HepG2 (cell line): ENCODE measurements around the gene SLC35F6. TPM values are rescaled to one million over a fixed set of nuclear protein-coding genes. Genes with fewer than 3 reads are reported as not detected.

Source experiments
- ATF7 ChIP-seq, 2 experiments: fragments of 450-650 bp in 1 of 2; sonication (generic) in 1 of 2; formaldehyde crosslinking in 1 of 2; IDR thresholded peaks; 2 replicates each; pipeline versions ENCODE4 v1.4.0 to v1.6.1; 2016 to 2020; ENCODE audit warnings: antibody characterized with exemption in 1 of 2, mild to moderate bottlenecking in 1 of 2, missing genetic modification reagents in 1 of 2
- FOXA1 ChIP-seq, 2 experiments: fragments of 450-650 bp in 1 of 2; sonication (generic) in 1 of 2; formaldehyde crosslinking in 1 of 2; IDR thresholded peaks; 2 replicates each; pipeline versions ENCODE4 v1.4.0 to v1.6.1; 2016 to 2020; ENCODE audit warnings: missing genetic modification reagents in 1 of 2
- FOXA3 ChIP-seq: IDR thresholded peaks from 2 replicates; pipeline ENCODE4 v1.6.1; 2016; ENCODE audit warnings: missing genetic modification reagents, missing compliant biosample characterization
- FOXJ3 ChIP-seq: sonication (generic); formaldehyde crosslinking; IDR thresholded peaks from 2 replicates; pipeline ENCODE4 v1.4.0; 2020; ENCODE audit warnings: missing genetic modification reagents, mild to moderate bottlenecking, borderline replicate concordance
- FOXO1 ChIP-seq: sonication (generic); formaldehyde crosslinking; IDR thresholded peaks from 2 replicates; pipeline ENCODE4 v1.4.0; 2020; ENCODE audit warnings: missing genetic modification reagents
- IKZF1 ChIP-seq: fragments of 450-650 bp; IDR thresholded peaks from 2 replicates; pipeline ENCODE4 v1.7.1; 2016
- JUNB ChIP-seq: sonication (generic); formaldehyde crosslinking; IDR thresholded peaks from 2 replicates; pipeline ENCODE4 v1.8.0; 2022; ENCODE audit warnings: missing genetic modification reagents, mild to moderate bottlenecking, borderline replicate concordance
- KAT2B ChIP-seq: fragments of 150-350 bp; IDR thresholded peaks from 2 replicates; pipeline ENCODE4 v1.6.1; 2014; ENCODE audit warnings: low read depth, low read length, borderline replicate concordance
- MEIS2 ChIP-seq: sonication (generic); formaldehyde crosslinking; IDR thresholded peaks from 2 replicates; pipeline ENCODE4 v1.9.0; 2021; ENCODE audit warnings: mild to moderate bottlenecking, missing genetic modification reagents
- MIER2 ChIP-seq: IDR thresholded peaks from 2 replicates; pipeline ENCODE4 v1.6.1; 2016; ENCODE audit warnings: missing biosample characterization, missing genetic modification reagents
- NBN ChIP-seq: fragments of 450-650 bp; conservative IDR thresholded peaks from 2 replicates; pipeline ENCODE4 v1.6.1; 2017
- PHF5A ChIP-seq: IDR thresholded peaks from one replicate; pipeline ENCODE4 v1.6.1; 2018; ENCODE audit warnings: low read depth, missing genetic modification reagents; ENCODE audit not compliant: unreplicated experiment
- PTBP1 ChIP-seq: fragments of 200-400 bp; formaldehyde crosslinking; IDR thresholded peaks from 2 replicates; pipeline ENCODE4 v1.6.1; 2018; ENCODE audit warnings: low read length, low read depth; ENCODE audit not compliant: poor library complexity, severe bottlenecking
- RORA ChIP-seq: sonication (generic); formaldehyde crosslinking; IDR thresholded peaks from 2 replicates; pipeline ENCODE4 v1.5.0; 2020; ENCODE audit warnings: mild to moderate bottlenecking, missing genetic modification reagents, moderate library complexity
- SOX5 ChIP-seq: IDR thresholded peaks from 2 replicates; pipeline ENCODE4 v1.6.1; 2016; ENCODE audit warnings: borderline replicate concordance
- THAP11 ChIP-seq: IDR thresholded peaks from 2 replicates; pipeline ENCODE4 v1.6.1; 2016; ENCODE audit warnings: missing biosample characterization, missing genetic modification reagents
- TRIM24 ChIP-seq: sonication (generic); formaldehyde crosslinking; IDR thresholded peaks from 2 replicates; pipeline ENCODE4 v1.8.0; 2022; ENCODE audit warnings: mild to moderate bottlenecking, missing genetic modification reagents
- YEATS2 ChIP-seq: sonication (generic); formaldehyde crosslinking; IDR thresholded peaks from 2 replicates; pipeline ENCODE4 v1.4.0; 2020; ENCODE audit warnings: missing genetic modification reagents, borderline replicate concordance
- ZC3H13 ChIP-seq: sonication (generic); formaldehyde crosslinking; IDR thresholded peaks from 2 replicates; pipeline ENCODE4 v1.8.1; 2023; ENCODE audit warnings: mild to moderate bottlenecking, missing genetic modification reagents, moderate library complexity
- ZFY ChIP-seq: sonication (generic); formaldehyde crosslinking; IDR thresholded peaks from 2 replicates; pipeline ENCODE4 v1.4.0; 2020; ENCODE audit warnings: missing genetic modification reagents
- ZMYM4 ChIP-seq: sonication (generic); formaldehyde crosslinking; IDR thresholded peaks from 2 replicates; pipeline ENCODE4 v1.8.1; 2023; ENCODE audit warnings: mild to moderate bottlenecking, missing genetic modification reagents
- ZNF253 ChIP-seq: sonication (generic); formaldehyde crosslinking; IDR thresholded peaks from 2 replicates; pipeline ENCODE4 v1.8.0; 2022; ENCODE audit warnings: mild to moderate bottlenecking, missing genetic modification reagents, borderline replicate concordance
- ZNF34 ChIP-seq: sonication (generic); formaldehyde crosslinking; IDR thresholded peaks from 2 replicates; pipeline ENCODE4 v1.4.0; 2020; ENCODE audit warnings: mild to moderate bottlenecking, missing genetic modification reagents, borderline replicate concordance
- ZNF446 ChIP-seq: sonication (generic); formaldehyde crosslinking; IDR thresholded peaks from 2 replicates; pipeline ENCODE4 v1.5.0; 2020; ENCODE audit warnings: mild to moderate bottlenecking, missing genetic modification reagents
- ZNF660 ChIP-seq: sonication (generic); formaldehyde crosslinking; IDR thresholded peaks from 2 replicates; pipeline ENCODE4 v1.5.1; 2020; ENCODE audit warnings: mild to moderate bottlenecking, low read depth, missing genetic modification reagents, borderline replicate concordance
- ZNF670 ChIP-seq: sonication (generic); formaldehyde crosslinking; IDR thresholded peaks from 2 replicates; pipeline ENCODE4 v1.8.0; 2022; ENCODE audit warnings: mild to moderate bottlenecking, missing genetic modification reagents, borderline replicate concordance
- ZNF724P ChIP-seq: sonication (generic); formaldehyde crosslinking; IDR thresholded peaks from 2 replicates; pipeline ENCODE4 v1.8.0; 2022; ENCODE audit warnings: missing genetic modification reagents, borderline replicate concordance
- ZNF747 ChIP-seq: sonication (generic); formaldehyde crosslinking; IDR thresholded peaks from 2 replicates; pipeline ENCODE4 v1.8.1; 2023; ENCODE audit warnings: missing genetic modification reagents, mild to moderate bottlenecking, borderline replicate concordance
- ZNF773 ChIP-seq: sonication (generic); formaldehyde crosslinking; IDR thresholded peaks from 2 replicates; pipeline ENCODE4 v1.4.0; 2020; ENCODE audit warnings: missing genetic modification reagents, borderline replicate concordance
- polyA plus RNA-seq, 8 experiments: library from polyadenylated mRNA; depleted of rRNA in 3 of 8; stranded (reverse) in 7 of 8; unstranded in 1 of 8; fragments of >200 nt; fragmentation: Illumina TruSeq in 4 of 8; extraction: Trizol in 4 of 8; gene quantifications; 2 replicates each; pipeline versions ENCODE4 v1.2.1 to v1.2.3, GENCODE V29; 2011 to 2016; ENCODE audit warnings: low read depth in 4 of 8, missing spikeins in 1 of 8, mixed read lengths in 1 of 8; ENCODE audit not compliant: insufficient read depth in 1 of 8
- total RNA-seq, 5 experiments: library from RNA; depleted of rRNA; stranded (reverse); fragments of >200 nt; fragmentation: Illumina TruSeq; extraction: Trizol; gene quantifications; 2 replicates each; pipeline ENCODE4 v1.2.3, GENCODE V29; 2016; ENCODE audit warnings: low read depth in 1 of 5
- TF ChIP-seq, protein P1 (sequence below): sonication (generic); formaldehyde crosslinking; IDR thresholded peaks from 2 replicates; pipeline ENCODE4 v1.5.1; 2020; ENCODE audit warnings: missing genetic modification reagents, mild to moderate bottlenecking, borderline replicate concordance

Gene SLC35F6
- total and polyA plus RNA-seq, 2 of the 13 experiments (the other 11 are each of a cell fraction or from before 2014, with no cell fraction given): 15.2 to 21.2 TPM

- TF ChIP-seq, protein P1, sequence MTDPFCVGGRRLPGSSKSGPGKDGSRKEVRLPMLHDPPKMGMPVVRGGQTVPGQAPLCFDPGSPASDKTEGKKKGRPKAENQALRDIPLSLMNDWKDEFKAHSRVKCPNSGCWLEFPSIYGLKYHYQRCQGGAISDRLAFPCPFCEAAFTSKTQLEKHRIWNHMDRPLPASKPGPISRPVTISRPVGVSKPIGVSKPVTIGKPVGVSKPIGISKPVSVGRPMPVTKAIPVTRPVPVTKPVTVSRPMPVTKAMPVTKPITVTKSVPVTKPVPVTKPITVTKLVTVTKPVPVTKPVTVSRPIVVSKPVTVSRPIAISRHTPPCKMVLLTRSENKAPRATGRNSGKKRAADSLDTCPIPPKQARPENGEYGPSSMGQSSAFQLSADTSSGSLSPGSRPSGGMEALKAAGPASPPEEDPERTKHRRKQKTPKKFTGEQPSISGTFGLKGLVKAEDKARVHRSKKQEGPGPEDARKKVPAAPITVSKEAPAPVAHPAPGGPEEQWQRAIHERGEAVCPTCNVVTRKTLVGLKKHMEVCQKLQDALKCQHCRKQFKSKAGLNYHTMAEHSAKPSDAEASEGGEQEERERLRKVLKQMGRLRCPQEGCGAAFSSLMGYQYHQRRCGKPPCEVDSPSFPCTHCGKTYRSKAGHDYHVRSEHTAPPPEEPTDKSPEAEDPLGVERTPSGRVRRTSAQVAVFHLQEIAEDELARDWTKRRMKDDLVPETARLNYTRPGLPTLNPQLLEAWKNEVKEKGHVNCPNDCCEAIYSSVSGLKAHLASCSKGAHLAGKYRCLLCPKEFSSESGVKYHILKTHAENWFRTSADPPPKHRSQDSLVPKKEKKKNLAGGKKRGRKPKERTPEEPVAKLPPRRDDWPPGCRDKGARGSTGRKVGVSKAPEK (CRISPR knock-in tag): no peak
- no peak for TF ChIP-seq RORA
- TF ChIP-seq ZNF446 (CRISPR knock-in tag): no peak
- no peak for TF ChIP-seq ZNF773
- no peak for TF ChIP-seq NBN
- no peak for TF ChIP-seq FOXA1 (IDR thresholded peaks at IDR 0.05)
- peak; percentile 98 for TF ChIP-seq FOXA1 (CRISPR knock-in tag; IDR thresholded peaks at IDR 0.05)
- no peak for TF ChIP-seq MEIS2 (CRISPR knock-in tag)
- no peak for TF ChIP-seq JUNB (CRISPR knock-in tag)
- TF ChIP-seq FOXO1 (CRISPR knock-in tag): peak; percentile 51; the same call in 1 of the 2 replicates
- TF ChIP-seq ZNF660 (CRISPR knock-in tag): no peak
- 0 out of 2 replicates have a peak, but pooled peaks have one; percentile 39 for TF ChIP-seq ZMYM4 (CRISPR knock-in tag)
- no peak for TF ChIP-seq FOXJ3 (CRISPR knock-in tag)
- TF ChIP-seq KAT2B: no peak
- TF ChIP-seq ATF7 (IDR thresholded peaks at IDR 0.05): no peak
- TF ChIP-seq ATF7 (CRISPR knock-in tag; IDR thresholded peaks at IDR 0.05): 0 out of 2 replicates have a peak, but pooled peaks have one; percentile 51
- TF ChIP-seq ZNF747 (CRISPR knock-in tag): no peak
- peak; percentile 94 for TF ChIP-seq FOXA3 (CRISPR knock-in tag)
- no peak for TF ChIP-seq IKZF1
- no peak for TF ChIP-seq TRIM24 (CRISPR knock-in tag)
- TF ChIP-seq ZC3H13 (CRISPR knock-in tag): no peak
- TF ChIP-seq PHF5A (CRISPR knock-in tag): no peak
- TF ChIP-seq MIER2 (CRISPR knock-in tag): peak; percentile 66
- TF ChIP-seq ZNF253: no peak
- TF ChIP-seq YEATS2 (CRISPR knock-in tag): no peak
- no peak for TF ChIP-seq ZNF670 (CRISPR knock-in tag)
- no peak for TF ChIP-seq ZNF34 (CRISPR knock-in tag)
- no peak for TF ChIP-seq ZNF724P
- TF ChIP-seq PTBP1: no peak
- TF ChIP-seq THAP11 (CRISPR knock-in tag): 0 out of 2 replicates have a peak, but pooled peaks have one; percentile 36
- TF ChIP-seq SOX5 (CRISPR knock-in tag): peak; percentile 47
- TF ChIP-seq ZFY (CRISPR knock-in tag): peak; percentile 14; the same call in 1 of the 2 replicates
Measured at GRCh38 chr2:26721115-26722032, 42.7 kb upstream of the SLC35F6 start (continued).
